Measurements from ENCODE around the gene ATP7B.

Gene ATP7B

GRCh38 chr13:51959773-51960172 is 51.5 kb downstream of the ATP7B start:
- Histone ChIP-seq H3K36me3 (peaks cover 0 to 23% (median 1%) of the 10 kb centered on the region in 3 donors), H3K27me3 (no peaks in the 10 kb centered on the region), H3K4me3 (no peak overlapping the region), H3K9me3 (no peaks in the 10 kb centered on the region), H3K27ac (no peak overlapping the region), H3K4me1 (no peaks in the 10 kb centered on the region)
- no peak for DNase-seq
- no peak for TF ChIP-seq CTCF (IDR thresholded peaks at IDR 0.05)
- intact Hi-C loops (cut with DNase I; ENCODE audit: low total_unique reads) = no loop called here

GRCh38 chr13:51958217-51958547 is 53.1 kb downstream of the ATP7B start:
- Histone ChIP-seq H3K27ac (no peak overlapping the region), H3K4me1 (no peaks in the 10 kb centered on the region), H3K27me3 (no peaks in the 10 kb centered on the region), H3K36me3 (peaks cover 0 to 23% (median 6%) of the 10 kb centered on the region in 3 donors), H3K9me3 (no peaks in the 10 kb centered on the region), H3K4me3 (no peak overlapping the region)
- intact Hi-C loops (cut with DNase I; ENCODE audit: low total_unique reads) = no loop called here
- TF ChIP-seq CTCF (IDR thresholded peaks at IDR 0.05) = no peak
- DNase-seq = no peak

DNA sequence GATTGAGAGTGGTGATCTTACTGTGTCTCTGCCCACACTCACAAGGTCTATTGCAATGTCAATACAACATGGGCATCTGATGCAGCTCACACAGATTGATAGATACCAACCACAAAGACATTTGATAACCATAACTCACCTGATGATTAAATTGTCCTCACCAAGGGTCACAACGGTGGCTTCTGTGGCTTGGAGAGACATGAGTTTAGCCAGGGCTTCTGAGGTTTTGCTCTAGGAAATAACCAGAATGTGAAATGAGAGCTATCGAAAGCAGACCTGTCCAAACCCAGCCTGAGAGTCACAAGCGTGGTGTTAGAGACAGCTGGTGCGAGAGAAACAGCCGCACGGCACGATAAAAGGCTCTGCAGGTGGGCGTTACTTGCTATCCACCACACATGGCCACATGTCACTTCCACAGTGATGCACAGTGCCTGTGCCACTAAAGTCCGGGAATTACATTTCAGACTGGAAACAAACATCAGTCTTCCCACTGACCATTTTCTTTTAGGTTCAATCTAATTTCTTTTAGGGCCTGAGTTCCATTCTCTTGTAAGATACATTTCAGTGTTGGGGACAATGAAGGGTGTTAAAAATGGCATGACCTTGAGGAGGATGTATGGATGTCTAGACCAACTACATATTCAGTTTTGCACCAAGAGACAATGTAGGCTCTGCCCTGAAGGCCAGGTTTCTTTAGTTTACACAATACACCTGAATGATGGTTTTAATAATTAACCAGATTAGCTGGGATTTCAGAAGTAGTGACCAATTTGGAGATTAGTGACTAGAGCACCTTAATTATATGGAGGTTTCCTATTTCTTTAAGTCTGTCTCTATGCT is 53.7 kb downstream of the ATP7B start:
- intact Hi-C loops (cut with DNase I; ENCODE audit: low total_unique reads) = no loop called here
- TF ChIP-seq CTCF (IDR thresholded peaks at IDR 0.05) = no peak
- DNase-seq = no peak
- Histone ChIP-seq H3K4me3 (no peak overlapping the region), H3K27ac (no peak overlapping the region), H3K36me3 (peaks cover 0 to 23% (median 6%) of the 10 kb centered on the region in 3 donors), H3K9me3 (no peaks in the 10 kb centered on the region), H3K27me3 (no peaks in the 10 kb centered on the region), H3K4me1 (no peaks in the 10 kb centered on the region)

DNA sequence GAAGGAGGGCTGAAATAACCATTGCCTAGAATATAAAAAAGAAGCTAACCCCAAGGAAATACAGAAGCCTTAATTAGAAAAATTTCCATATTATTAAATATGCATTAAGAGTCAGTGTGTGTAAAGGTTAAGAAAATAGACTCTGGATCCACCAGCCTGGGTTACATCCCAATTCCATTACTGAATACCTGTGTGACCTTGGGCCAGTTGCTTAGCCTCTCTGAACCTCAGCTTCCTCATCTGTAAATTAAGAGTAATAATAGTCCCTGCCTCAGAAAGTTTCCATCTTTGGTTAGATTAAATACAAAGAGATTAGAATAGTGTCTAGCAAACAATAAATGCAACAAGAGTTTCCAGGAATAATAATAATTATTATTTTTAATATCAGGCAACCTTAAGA is 54.5 kb downstream of the ATP7B start:
- Histone ChIP-seq H3K4me1 (no peaks in the 10 kb centered on the region), H3K36me3 (peaks cover 0 to 20% (median 6%) of the 10 kb centered on the region in 3 donors), H3K27ac (no peak overlapping the region), H3K27me3 (no peaks in the 10 kb centered on the region), H3K4me3 (no peak overlapping the region), H3K9me3 (no peaks in the 10 kb centered on the region)
- DNase-seq = no peak
- intact Hi-C loops (cut with DNase I; ENCODE audit: low total_unique reads) = no loop called here
- TF ChIP-seq CTCF (IDR thresholded peaks at IDR 0.05) = no peak

DNA sequence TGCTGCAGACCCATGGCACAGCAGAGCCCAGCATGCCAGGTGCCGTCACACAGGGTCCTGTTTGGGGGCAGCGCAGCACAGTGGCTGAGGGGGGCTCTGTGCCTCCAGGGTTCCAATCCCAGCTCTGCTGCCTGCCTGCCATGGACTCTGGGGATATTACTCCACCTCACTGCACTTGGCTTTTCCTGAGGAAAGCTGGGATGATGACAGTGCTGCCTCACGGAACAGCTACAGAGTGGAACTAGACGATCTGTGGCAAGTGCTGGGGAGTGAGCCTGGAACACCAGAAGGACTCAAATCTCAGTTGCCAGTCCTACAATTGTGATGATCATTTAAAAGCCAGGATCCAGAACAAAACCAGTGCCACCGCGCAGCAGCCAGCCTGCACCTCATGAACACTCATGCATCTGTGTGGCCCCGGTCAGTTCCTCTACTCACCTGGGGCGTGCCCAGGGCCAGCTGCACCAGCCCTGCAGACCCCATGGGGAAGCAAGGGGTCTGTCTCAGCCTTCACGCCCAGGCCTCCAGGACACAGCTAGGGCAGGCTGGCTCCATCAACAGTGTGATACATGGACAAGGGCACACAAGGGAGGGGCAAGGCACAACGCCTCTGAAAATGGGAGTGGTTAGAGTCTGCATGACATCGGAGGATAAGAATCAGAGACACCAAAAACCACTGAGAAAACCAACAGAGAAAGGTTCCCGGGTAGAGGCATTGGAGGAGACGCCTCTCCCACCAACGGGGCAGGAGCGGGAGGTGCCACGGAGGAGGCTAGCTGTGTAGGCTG is 55.2 kb downstream of the ATP7B start:
- Histone ChIP-seq H3K4me1 (no peaks in the 10 kb centered on the region), H3K27ac (no peak overlapping the region), H3K36me3 (peaks cover 0 to 13% (median 6%) of the 10 kb centered on the region in 3 donors), H3K9me3 (no peaks in the 10 kb centered on the region), H3K27me3 (no peaks in the 10 kb centered on the region), H3K4me3 (no peak overlapping the region)
- intact Hi-C loops (cut with DNase I; ENCODE audit: low total_unique reads) = no loop called here
- no peak for DNase-seq
- TF ChIP-seq CTCF (IDR thresholded peaks at IDR 0.05) = no peak

All from tibial artery (tissue), 4 donors.